ENCODE measurements around the gene ZNF283. TPM values are rescaled to one million over a fixed set of nuclear protein-coding genes. Genes with fewer than 3 reads are reported as not detected.
"Not testable (repeated sequence)": the region's sequence is repeated elsewhere in the genome, so short reads cannot be mapped to it uniquely, and the experiment has no call there.

ZNF283 gene
- total RNA-seq, 2 donors from 2014 or later = 7.1 to 10.1 TPM

- Mint-ChIP-seq H3K27ac (no peak overlapping the region), H3K4me3 (no peak overlapping the region), H3K9me3 (peaks cover under 1% of the 10 kb centered on the region), H3K36me3 (ENCODE audit: low read depth) (no peaks in the 10 kb centered on the region), H3K4me1 (no peaks in the 10 kb centered on the region), H3K27me3 (ENCODE audit: insufficient read depth) (peaks cover 68% of the 10 kb centered on the region)
- Histone ChIP-seq H3K9me3 (ENCODE audit: control insufficient read depth, low read length) (no peaks in the 10 kb centered on the region), H3K4me3 (ENCODE audit: low read length) (no peak overlapping the region), H3K9ac (ENCODE audit: extremely low read depth, low read length, poor library complexity, severe bottlenecking) (no peak overlapping the region), H3K36me3 (ENCODE audit: control insufficient read depth, insufficient read depth, low read length) (no peaks in the 10 kb centered on the region), H3K27me3 (ENCODE audit: control insufficient read depth, insufficient read depth, low read length, poor library complexity, severe bottlenecking) (peaks cover 3% of the 10 kb centered on the region), H3K27ac (ENCODE audit: low read depth, low read length) (no peak overlapping the region), H3K4me1 (ENCODE audit: control insufficient read depth, insufficient read depth, low read length) (no peaks in the 10 kb centered on the region)
- DNase-seq = no peak
- 84 to 87% methylated on average over 5 of the region's 5 CpGs for whole genome bisulfite sequencing, 2 experiments (ENCODE audit: insufficient coverage in 1 of 2, insufficient read length in 1 of 2)
- TF ChIP-seq CTCF (conservative IDR thresholded peaks at IDR 0.05) = no peak
Measured at GRCh38 chr19:43814663-43815352, 12.3 kb upstream of the ZNF283 start.

- H3K4me3 Mint-ChIP-seq; H3K4me1 ChIP-seq (ENCODE audit: control insufficient read depth, insufficient read depth, low read length); H3K4me1 Mint-ChIP-seq; H3K27ac Mint-ChIP-seq; H3K9me3 Mint-ChIP-seq; H3K36me3 ChIP-seq (ENCODE audit: control insufficient read depth, insufficient read depth, low read length); H3K27ac ChIP-seq (ENCODE audit: low read depth, low read length); H3K9ac ChIP-seq (ENCODE audit: extremely low read depth, low read length, poor library complexity, severe bottlenecking); H3K4me3 ChIP-seq (ENCODE audit: low read length); DNase-seq; H3K9me3 ChIP-seq (ENCODE audit: control insufficient read depth, low read length); H3K36me3 Mint-ChIP-seq (ENCODE audit: low read depth): not testable (repeated sequence)
- WGBS, 2 experiments (ENCODE audit: insufficient coverage in 1 of 2, insufficient read length in 1 of 2) = 100% methylated on average over 1 of the region's 1 CpG; no CpG with 5 or more reads in 1 of the 2 experiments
- peaks cover 75% of the 10 kb centered on the region for H3K27me3 Mint-ChIP-seq (ENCODE audit: insufficient read depth)
- H3K27me3 ChIP-seq (ENCODE audit: control insufficient read depth, insufficient read depth, low read length, poor library complexity, severe bottlenecking) = peaks cover 26% of the 10 kb centered on the region
Measured at GRCh38 chr19:43817454-43817853, 9.7 kb upstream of the ZNF283 start.

- no peak overlapping the region for H3K4me3 Mint-ChIP-seq
- H3K27me3 Mint-ChIP-seq (ENCODE audit: insufficient read depth) = peaks cover 71% of the 10 kb centered on the region
- Histone ChIP-seq H3K4me3 (ENCODE audit: low read length) (no peak overlapping the region), H3K27ac (ENCODE audit: low read depth, low read length) (no peak overlapping the region), H3K36me3 (ENCODE audit: control insufficient read depth, insufficient read depth, low read length) (no peaks in the 10 kb centered on the region), H3K9me3 (ENCODE audit: control insufficient read depth, low read length) (no peaks in the 10 kb centered on the region), H3K9ac (ENCODE audit: extremely low read depth, low read length, poor library complexity, severe bottlenecking) (no peak overlapping the region), H3K4me1 (ENCODE audit: control insufficient read depth, insufficient read depth, low read length) (no peaks in the 10 kb centered on the region), H3K27me3 (ENCODE audit: control insufficient read depth, insufficient read depth, low read length, poor library complexity, severe bottlenecking) (peaks cover 26% of the 10 kb centered on the region)
- H3K4me1 Mint-ChIP-seq = peaks cover 3% of the 10 kb centered on the region
- DNase-seq = no peak
- H3K36me3 Mint-ChIP-seq (ENCODE audit: low read depth) = no peaks in the 10 kb centered on the region
- peaks cover 6% of the 10 kb centered on the region for H3K9me3 Mint-ChIP-seq
- WGBS, 2 experiments (ENCODE audit: insufficient coverage in 1 of 2, insufficient read length in 1 of 2) = 82 to 86% methylated on average over 5 of the region's 5 CpGs
- no peak overlapping the region for H3K27ac Mint-ChIP-seq
- TF ChIP-seq CTCF (conservative IDR thresholded peaks at IDR 0.05) = no peak
Measured at GRCh38 chr19:43818500-43818899, 8.6 kb upstream of the ZNF283 start.
